GM23248 (cell line): ENCODE measurements around the gene IFT81.

Experiments used
- EZH2 ChIP-seq: fragments of 200-600 bp; sonication (generic); IDR thresholded peaks from 2 replicates; pipeline ENCODE4 v1.6.1; 2018; ENCODE audit warnings: antibody characterized with exemption, mild to moderate bottlenecking; ENCODE audit not compliant: insufficient read depth, poor library complexity, severe bottlenecking
- EZH2phosphoT487 ChIP-seq: fragments of 200-600 bp; sonication (generic); IDR thresholded peaks from 2 replicates; pipeline ENCODE4 v1.6.1; 2018; ENCODE audit warnings: antibody characterized with exemption, moderate library complexity, mild to moderate bottlenecking, low read depth; ENCODE audit not compliant: insufficient read depth

DNA sequence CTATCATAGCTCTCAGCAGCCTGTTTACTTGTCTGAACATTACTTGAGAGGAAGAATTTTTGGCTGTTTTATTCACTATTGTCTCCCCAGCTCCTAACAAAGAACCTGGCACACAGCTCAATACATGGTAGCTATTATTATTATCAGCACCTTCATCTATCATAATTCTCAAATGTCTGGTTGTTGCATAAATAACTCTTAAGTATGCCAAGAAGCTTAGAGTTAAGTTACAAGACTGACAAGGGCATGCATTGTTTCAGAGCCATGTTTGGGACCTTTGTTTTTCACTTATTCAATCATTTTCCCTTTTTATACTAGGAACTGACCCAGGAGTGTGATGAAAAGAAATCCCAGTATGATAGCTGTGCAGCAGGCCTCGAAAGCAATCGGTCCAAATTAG lies 79.4 kb downstream of the IFT81 start:
- TF ChIP-seq EZH2 = no peak
- no peak for TF ChIP-seq EZH2phosphoT487
